Spleen (tissue), 11 donors: ENCODE results near the gene UIMC1. TPM values are rescaled to one million over a fixed set of nuclear protein-coding genes. Genes with fewer than 3 reads are reported as not detected.

Experiments
- DNase-seq: peaks from one replicate; pipeline ENCODE4 v3.0.0-alpha.2; 2020
- H3K27ac ChIP-seq, 8 donors: fragments of 200-600 bp; sonication (generic) in 7 of 8; 1 replicate in 4 of 8; 2 replicates in 4 of 8; pipeline versions ENCODE4 v1.5.0 to v1.8.0; 2016 to 2021; ENCODE audit warnings: inconsistent platforms in 4 of 8, mild to moderate bottlenecking in 4 of 8, moderate library complexity in 1 of 8
- H3K27me3 ChIP-seq, 7 donors: fragments of 200-600 bp; sonication (generic) in 6 of 7; replicated peaks in 1 of 7; 1 replicate in 4 of 7; 2 replicates in 3 of 7; pipeline versions ENCODE4 v1.5.0 to v1.8.0; 2016 to 2021; ENCODE audit warnings: inconsistent platforms in 3 of 7, mild to moderate bottlenecking in 1 of 7
- H3K36me3 ChIP-seq, 6 donors: fragments of 200-600 bp; sonication (generic) in 5 of 6; 1 replicate in 4 of 6; 2 replicates in 2 of 6; pipeline versions ENCODE4 v1.5.0 to v1.8.0; 2016 to 2021; ENCODE audit warnings: inconsistent platforms in 2 of 6
- H3K4me1 ChIP-seq, 6 donors: fragments of 200-600 bp; sonication (generic) in 5 of 6; 1 replicate in 3 of 6; 2 replicates in 3 of 6; pipeline versions ENCODE4 v1.5.0 to v1.8.0; 2016 to 2021; ENCODE audit warnings: inconsistent platforms in 3 of 6
- H3K4me3 ChIP-seq, 8 donors: fragments of 200-600 bp; sonication (generic) in 7 of 8; 1 replicate in 4 of 8; 2 replicates in 4 of 8; pipeline versions ENCODE4 v1.5.0 to v1.8.0; 2016 to 2021; ENCODE audit warnings: inconsistent platforms in 4 of 8, mild to moderate bottlenecking in 4 of 8, moderate library complexity in 2 of 8
- H3K9me3 ChIP-seq, 8 donors: fragments of 200-600 bp; sonication (generic) in 7 of 8; 1 replicate in 4 of 8; 2 replicates in 4 of 8; pipeline versions ENCODE4 v1.5.0 to v1.8.0; 2016 to 2021; ENCODE audit warnings: inconsistent platforms in 4 of 8
- CTCF ChIP-seq, 11 experiments: fragments of 200-600 bp in 7 of 11; fragments of 450-650 bp in 4 of 11; sonication (generic) in 4 of 11; IDR thresholded peaks in 8 of 11; conservative IDR thresholded peaks in 3 of 11; 1 replicate in 7 of 11; 2 replicates in 4 of 11; pipeline versions ENCODE4 v1.4.0 to v1.8.0; 2016 to 2021; ENCODE audit warnings: antibody characterized with exemption in 11 of 11, inconsistent platforms in 4 of 11, mild to moderate bottlenecking in 1 of 11
- POLR2A ChIP-seq, 3 donors: fragments of 450-650 bp; IDR thresholded peaks; one replicate each; pipeline ENCODE4 v1.5.1; 2017; ENCODE audit warnings: antibody characterized with exemption in 3 of 3, mild to moderate bottlenecking in 1 of 3
- POLR2AphosphoS5 ChIP-seq, 3 donors: sonication (generic); formaldehyde crosslinking; IDR thresholded peaks; one replicate each; pipeline ENCODE4 v1.5.1; 2017; ENCODE audit warnings: antibody characterized with exemption in 3 of 3
- WGBS, 5 donors: extraction: QIAGEN DNeasy Blood & Tissue Kit in 3 of 5; methylation state at CpG; one replicate each; pipeline versions ENCODE4 v1.1.5 to v1.1.7; 2013 to 2018; 5-methylcytosine and 5-hydroxymethylcytosine counted together
- intact Hi-C: fragments of 100-400 bp; cut with DNase I; formaldehyde crosslinking; loops from one replicate; pipeline ENCODE4 v1.15.0; 2023; ENCODE audit warnings: low total_unique reads
- polyA plus RNA-seq, 3 donors: library from polyadenylated mRNA; stranded (reverse); fragments of 200-250 nt; gene quantifications; one replicate each; pipeline ENCODE4 v1.2.1, GENCODE V29; 2013
- total RNA-seq, 7 donors: library from RNA; depleted of rRNA in 3 of 7; stranded (reverse); fragments of >200 nt in 3 of 7; fragmentation: NEBNext Ultra II Directional in 4 of 7; extraction: Animal tissue kit (Norgen Biotek cat#: 25700) in 4 of 7; gene quantifications; one replicate each; pipeline versions ENCODE4 v1.1.0 to v1.2.1, GENCODE V29; 2016 to 2021
- donor health status: healthy with polysubstance abuse.
- donor health status: DM: no; HTN: no; CAD: no; lungs with moderate emphysema.
- donor health status: DM: no; HTN: no; CAD: no.
- donor health status: Bipolar disorder and iron deficiency.
- donor health status: healthy.
- donor health status: DM: no; HTN: no; CAD: no.
- donor health status: DM: yes; HTN: yes; CAD: no.

The UIMC1 gene
- total and polyA plus RNA-seq, 10 donors = 34.4 to 81.8 (median 53.8) TPM

GRCh38 chr5:176935017-176935416, 71.6 kb downstream of the UIMC1 start:
- Histone ChIP-seq H3K9me3 (no peaks in the 10 kb centered on the region), H3K4me1 (peaks cover 0 to 10% (median 0%) of the 10 kb centered on the region in 6 donors), H3K4me3 (no peak overlapping the region), H3K27ac (no peak overlapping the region), H3K27me3 (no peaks in the 10 kb centered on the region), H3K36me3 (peaks cover 0 to 96% (median 39%) of the 10 kb centered on the region in 6 donors)
- intact Hi-C loops = no loop called here
- WGBS, 5 donors = 39 to 94% (median 87%) methylated on average over 1 of the region's 1 CpG
- TF ChIP-seq CTCF (IDR thresholded peaks at IDR 0.05 in 8 of 11, conservative IDR thresholded peaks at IDR 0.05 in 3 of 11) = no peak
- no peak for TF ChIP-seq POLR2AphosphoS5 (IDR thresholded peaks at IDR 0.05)
- TF ChIP-seq POLR2A (IDR thresholded peaks at IDR 0.05) = no peak
- no peak for DNase-seq

GRCh38 chr5:176934309-176934930, 72.2 kb downstream of the UIMC1 start:
- WGBS, 5 donors = 85 to 91% (median 90%) methylated on average over 7 of the region's 7 CpGs
- intact Hi-C loops = no loop called here
- Histone ChIP-seq H3K4me3 (no peak overlapping the region), H3K36me3 (peaks cover 0 to 94% (median 36%) of the 10 kb centered on the region in 6 donors), H3K27me3 (no peaks in the 10 kb centered on the region), H3K9me3 (no peaks in the 10 kb centered on the region), H3K4me1 (peaks cover 0 to 16% (median 0%) of the 10 kb centered on the region in 6 donors), H3K27ac (no peak overlapping the region)
- TF ChIP-seq POLR2AphosphoS5 (IDR thresholded peaks at IDR 0.05) (no peak), CTCF (IDR thresholded peaks at IDR 0.05 in 8 of 11, conservative IDR thresholded peaks at IDR 0.05 in 3 of 11) (no peak), POLR2A (IDR thresholded peaks at IDR 0.05) (no peak)
- DNase-seq = no peak

- peaks cover 0 to 88% (median 33%) of the 10 kb centered on the region in 6 donors for H3K36me3 ChIP-seq
- H3K27me3 ChIP-seq = no peaks in the 10 kb centered on the region
- WGBS, 5 donors = 80 to 91% (median 83%) methylated on average over 1 of the region's 1 CpG
- DNase-seq = no peak
- TF ChIP-seq POLR2A (IDR thresholded peaks at IDR 0.05) (no peak), CTCF (IDR thresholded peaks at IDR 0.05 in 8 of 11, conservative IDR thresholded peaks at IDR 0.05 in 3 of 11) (no peak), POLR2AphosphoS5 (IDR thresholded peaks at IDR 0.05) (no peak)
- no peaks in the 10 kb centered on the region for H3K9me3 ChIP-seq
- no peak overlapping the region for H3K4me3 ChIP-seq
- H3K4me1 ChIP-seq = peaks cover 0 to 16% (median 0%) of the 10 kb centered on the region in 6 donors
- no peak overlapping the region for H3K27ac ChIP-seq
- intact Hi-C loops = no loop called here
These were observed 76.9 kb downstream of the UIMC1 start for GRCh38 chr5:176929654-176930053.

GRCh38 chr5:176927562-176927961, 79.0 kb downstream of the UIMC1 start:
- no peaks in the 10 kb centered on the region for H3K27me3 ChIP-seq
- peaks cover 0 to 85% (median 29%) of the 10 kb centered on the region in 6 donors for H3K36me3 ChIP-seq
- DNase-seq = no peak
- H3K9me3 ChIP-seq = no peaks in the 10 kb centered on the region
- intact Hi-C loops = no loop called here
- 88 to 96% (median 91%) methylated on average over 3 of the region's 3 CpGs for WGBS, 5 donors
- TF ChIP-seq POLR2AphosphoS5 (IDR thresholded peaks at IDR 0.05) (no peak), CTCF (IDR thresholded peaks at IDR 0.05 in 8 of 11, conservative IDR thresholded peaks at IDR 0.05 in 3 of 11) (no peak), POLR2A (IDR thresholded peaks at IDR 0.05) (no peak)
- H3K4me1 ChIP-seq = peaks cover 0 to 16% (median 0%) of the 10 kb centered on the region in 6 donors
- H3K27ac ChIP-seq = no peak overlapping the region
- H3K4me3 ChIP-seq = no peak overlapping the region
